Measurements from ENCODE around the gene RBMS1.

DNA sequence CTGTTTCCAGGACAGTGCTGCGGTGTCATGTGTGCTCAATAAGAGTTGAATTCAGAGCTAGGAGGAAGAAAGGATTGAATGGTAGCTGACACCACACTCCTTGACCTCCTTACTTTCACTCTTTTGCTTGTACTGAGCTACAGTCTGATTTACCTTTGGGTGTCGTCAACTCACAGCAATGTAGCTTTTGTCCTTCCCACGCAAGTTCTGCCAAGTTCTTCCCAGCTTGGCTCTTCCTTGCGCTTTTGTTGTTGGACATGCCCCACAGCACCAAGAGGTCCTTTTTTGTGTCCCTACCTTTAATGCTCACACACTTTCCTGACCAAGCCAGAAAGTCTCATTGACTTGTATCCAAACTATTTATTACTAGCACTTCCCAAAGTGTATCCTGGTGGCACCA lies 255.2 kb downstream of the RBMS1 start:
- TF ChIP-seq RCOR1 (IDR thresholded peaks at IDR 0.05; ENCODE audit: insufficient replicate concordance, low read length) (no peak), CTCF (conservative IDR thresholded peaks at IDR 0.05; ENCODE audit: low read depth, low read length) (no peak), POLR2A (IDR thresholded peaks at IDR 0.05; ENCODE audit: low read depth, low read length) (no peak), MAFK (IDR thresholded peaks at IDR 0.05; ENCODE audit: low read depth, low read length) (no peak), FOS (IDR thresholded peaks at IDR 0.05; ENCODE audit: low read depth, low read length) (no peak), RFX5 (IDR thresholded peaks at IDR 0.05; ENCODE audit: low read depth, low read length) (no peak), BHLHE40 (IDR thresholded peaks at IDR 0.05; ENCODE audit: low read depth, low read length) (no peak), MXI1 (IDR thresholded peaks at IDR 0.05; ENCODE audit: borderline replicate concordance, low read depth, low read length) (no peak)
- TF ChIP-seq, protein P1, sequence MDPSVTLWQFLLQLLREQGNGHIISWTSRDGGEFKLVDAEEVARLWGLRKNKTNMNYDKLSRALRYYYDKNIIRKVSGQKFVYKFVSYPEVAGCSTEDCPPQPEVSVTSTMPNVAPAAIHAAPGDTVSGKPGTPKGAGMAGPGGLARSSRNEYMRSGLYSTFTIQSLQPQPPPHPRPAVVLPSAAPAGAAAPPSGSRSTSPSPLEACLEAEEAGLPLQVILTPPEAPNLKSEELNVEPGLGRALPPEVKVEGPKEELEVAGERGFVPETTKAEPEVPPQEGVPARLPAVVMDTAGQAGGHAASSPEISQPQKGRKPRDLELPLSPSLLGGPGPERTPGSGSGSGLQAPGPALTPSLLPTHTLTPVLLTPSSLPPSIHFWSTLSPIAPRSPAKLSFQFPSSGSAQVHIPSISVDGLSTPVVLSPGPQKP (IDR thresholded peaks at IDR 0.05; ENCODE audit: borderline replicate concordance, low read depth, low read length), result no peak

Measured in IMR-90 (cell line).